H1 (cell line): Measurements from ENCODE around the gene GDPD4. TPM values are rescaled to one million over a fixed set of nuclear protein-coding genes. Genes with fewer than 3 reads are reported as not detected.

Source experiments
- CTCF ChIA-PET: fragments of 300-600 bp; sonication (Branson Sonifier 250); formaldehyde crosslinking; loops from one replicate; lab custom pipeline; 2021; ENCODE audit not compliant: partially characterized antibody; lab: Charles Lee
- POLR2A ChIA-PET: fragments of 300-600 bp; sonication (Branson Sonifier 250); formaldehyde crosslinking; loops from one replicate; lab custom pipeline; 2021; ENCODE audit warnings: inconsistent platforms; ENCODE audit not compliant: partially characterized antibody; lab: Charles Lee
- DNase-seq, 2 experiments: peaks; one replicate each; pipeline versions ENCODE4 v3.0.0 to v3.0.0-alpha.2; 2010 to 2022; ENCODE audit warnings: low spot score in 2 of 2, low read depth in 1 of 2, mixed read lengths in 1 of 2
- FAIRE-seq: peaks from 2 replicates; lab custom pipeline; 2011; peaks lifted over from hg19 to GRCh38; lab: Jason Lieb, UNC
- H2AFZ ChIP-seq: 2 replicates; pipeline ENCODE4 v1.8.1; 2012; ENCODE audit warnings: low read length, inconsistent platforms
- H2AK5ac ChIP-seq: 2 replicates; pipeline ENCODE4 v1.6.1; 2013; ENCODE audit warnings: low read depth, low read length
- H2BK120ac ChIP-seq: replicated peaks from 2 replicates; pipeline ENCODE3; 2013; ENCODE audit warnings: low read depth, low read length, inconsistent platforms
- H2BK12ac ChIP-seq: 2 replicates; pipeline ENCODE4 v1.6.1; 2013; ENCODE audit warnings: low read depth, low read length
- H2BK15ac ChIP-seq: 2 replicates; pipeline ENCODE4 v1.6.1; 2013; ENCODE audit warnings: low read length
- H2BK20ac ChIP-seq: 2 replicates; pipeline ENCODE4 v1.6.1; 2013; ENCODE audit warnings: low read length
- H2BK5ac ChIP-seq: 2 replicates; pipeline ENCODE4 v1.6.1; 2013; ENCODE audit warnings: low read depth, low read length
- H3K14ac ChIP-seq: 2 replicates; pipeline ENCODE4 v1.6.1; 2013; ENCODE audit warnings: inconsistent platforms; ENCODE audit not compliant: insufficient read length
- H3K18ac ChIP-seq: 2 replicates; pipeline ENCODE4 v1.6.1; 2013; ENCODE audit warnings: low read length; ENCODE audit errors: extremely low read depth
- H3K23ac ChIP-seq: 2 replicates; pipeline ENCODE4 v1.6.1; 2013; ENCODE audit warnings: inconsistent platforms; ENCODE audit not compliant: insufficient read length
- H3K23me2 ChIP-seq: 2 replicates; pipeline ENCODE4 v1.6.1; 2013; ENCODE audit warnings: low read depth, low read length
- H3K27ac ChIP-seq: 2 replicates; pipeline ENCODE4 v1.6.1; 2011; ENCODE audit warnings: low read depth, low read length, inconsistent platforms
- H3K27me3 ChIP-seq, 4 experiments: replicated peaks in 1 of 4; 1 replicate in 1 of 4; 2 replicates in 3 of 4; pipeline versions ENCODE4 v1.6.1 to v1.8.1; 2011 to 2013; ENCODE audit warnings: low read length in 3 of 4, mild to moderate bottlenecking in 3 of 4, inconsistent platforms in 2 of 4, mixed read lengths in 2 of 4, moderate library complexity in 1 of 4; ENCODE audit not compliant: control insufficient read depth in 3 of 4, insufficient read depth in 3 of 4; ENCODE audit errors: extremely low read depth in 1 of 4
- H3K36me3 ChIP-seq, 4 experiments: 2 replicates each; pipeline versions ENCODE4 v1.6.1 to v1.8.1; 2011 to 2013; ENCODE audit warnings: mild to moderate bottlenecking in 4 of 4, low read length in 3 of 4, moderate library complexity in 2 of 4, control low read depth in 1 of 4, inconsistent platforms in 1 of 4; ENCODE audit not compliant: insufficient read depth in 4 of 4, control insufficient read depth in 2 of 4
- H3K4ac ChIP-seq: replicated peaks from 2 replicates; pipeline ENCODE3; 2013; ENCODE audit warnings: low read length, low read depth, mixed read lengths, inconsistent platforms; ENCODE audit not compliant: insufficient read length
- H3K4me1 ChIP-seq, 4 experiments: replicated peaks in 1 of 4; 1 replicate in 1 of 4; 2 replicates in 3 of 4; pipeline versions ENCODE4 v1.6.1 to v1.8.1; 2011 to 2013; ENCODE audit warnings: low read length in 3 of 4, inconsistent platforms in 2 of 4, mixed read lengths in 1 of 4; ENCODE audit not compliant: insufficient read depth in 4 of 4, control insufficient read depth in 3 of 4
- H3K4me2 ChIP-seq, 2 experiments: 2 replicates each; pipeline versions ENCODE4 v1.6.1 to v1.8.1; 2011 to 2013; ENCODE audit warnings: low read depth in 2 of 2, low read length in 2 of 2, control low read depth in 1 of 2, inconsistent platforms in 1 of 2, mild to moderate bottlenecking in 1 of 2; ENCODE audit not compliant: insufficient read depth in 1 of 2
- H3K4me3 ChIP-seq, 4 experiments: fragments of 200-600, 300-600 bp in 1 of 4; sonication (generic), shearing (Covaris generic), sonication (Bioruptor Twin) in 1 of 4; 2 replicates each; pipeline versions ENCODE4 v1.5.1 to v1.8.1; 2011 to 2016; ENCODE audit warnings: low read length in 4 of 4, low read depth in 3 of 4, control low read depth in 2 of 4, inconsistent platforms in 2 of 4, mild to moderate bottlenecking in 2 of 4, mixed read lengths in 1 of 4, moderate library complexity in 1 of 4; ENCODE audit not compliant: insufficient read depth in 2 of 4; ENCODE audit errors: extremely low read depth in 1 of 4
- H3K56ac ChIP-seq: replicated peaks from 2 replicates; pipeline ENCODE3; 2013; ENCODE audit warnings: low read depth, mild to moderate bottlenecking, mixed read lengths, low read length, inconsistent platforms; ENCODE audit not compliant: insufficient read length
- H3K79me1 ChIP-seq: 2 replicates; pipeline ENCODE4 v1.6.1; 2013; ENCODE audit warnings: low read depth, low read length, control low read depth
- H3K79me2 ChIP-seq, 2 experiments: 2 replicates each; pipeline versions ENCODE4 v1.6.1 to v1.8.1; 2012 to 2013; ENCODE audit warnings: low read length in 2 of 2, mild to moderate bottlenecking in 2 of 2, inconsistent platforms in 1 of 2; ENCODE audit not compliant: insufficient read depth in 2 of 2, control insufficient read depth in 1 of 2
- H3K9ac ChIP-seq, 4 experiments: replicated peaks in 1 of 4; 1 replicate in 1 of 4; 2 replicates in 3 of 4; pipeline versions ENCODE4 v1.6.1 to v1.8.1; 2011 to 2013; ENCODE audit warnings: low read depth in 3 of 4, low read length in 3 of 4, control low read depth in 2 of 4, mild to moderate bottlenecking in 2 of 4, moderate library complexity in 2 of 4, inconsistent platforms in 1 of 4; ENCODE audit errors: extremely low read depth in 1 of 4
- H3K9me3 ChIP-seq, 2 experiments: 2 replicates each; pipeline versions ENCODE4 v1.6.1 to v1.8.1; 2012 to 2013; ENCODE audit warnings: mild to moderate bottlenecking in 2 of 2, moderate library complexity in 2 of 2, control low read depth in 1 of 2, inconsistent platforms in 1 of 2, low read depth in 1 of 2, low read length in 1 of 2, mixed read lengths in 1 of 2; ENCODE audit not compliant: insufficient read depth in 2 of 2
- H4K20me1 ChIP-seq, 2 experiments: replicated peaks in 1 of 2; 2 replicates each; pipeline versions ENCODE3 to v1.8.1; 2011 to 2013; ENCODE audit warnings: inconsistent platforms in 2 of 2, low read length in 2 of 2, mild to moderate bottlenecking in 1 of 2; ENCODE audit not compliant: insufficient read depth in 2 of 2, control insufficient read depth in 1 of 2
- H4K5ac ChIP-seq: 2 replicates; pipeline ENCODE4 v1.6.1; 2013; ENCODE audit warnings: low read length, low read depth, mixed read lengths, inconsistent platforms; ENCODE audit not compliant: insufficient read length
- H4K8ac ChIP-seq: 2 replicates; pipeline ENCODE4 v1.8.0; 2013; ENCODE audit warnings: mild to moderate bottlenecking, moderate library complexity, low read length, inconsistent platforms; ENCODE audit not compliant: insufficient read depth; ENCODE audit errors: extremely low read depth
- H4K91ac ChIP-seq: replicated peaks from 2 replicates; pipeline ENCODE3; 2013; ENCODE audit warnings: low read length, mixed read lengths, inconsistent platforms; ENCODE audit not compliant: insufficient read length
- GTF2F1 ChIP-seq: IDR thresholded peaks from 2 replicates; pipeline ENCODE4 v1.6.1; 2012; ENCODE audit warnings: low read depth, low read length, improper control_type of control experiment, borderline replicate concordance
- HDAC2 ChIP-seq, 2 experiments: fragments of 300-600 bp in 1 of 2; sonication (generic) in 1 of 2; IDR thresholded peaks; 2 replicates each; pipeline ENCODE4 v1.6.1; 2011 to 2012; ENCODE audit warnings: low read depth in 2 of 2, low read length in 2 of 2, mild to moderate bottlenecking in 2 of 2, moderate library complexity in 2 of 2, borderline replicate concordance in 1 of 2, inconsistent platforms in 1 of 2
- MAFK ChIP-seq: IDR thresholded peaks from 2 replicates; pipeline ENCODE4 v1.6.1; 2012; ENCODE audit warnings: low read depth, mild to moderate bottlenecking, improper control_type of control experiment, low read length
- POLR2A ChIP-seq, 2 experiments: IDR thresholded peaks; 1 replicate in 1 of 2; 2 replicates in 1 of 2; pipeline ENCODE4 v1.6.1; 2011; ENCODE audit warnings: low read depth in 2 of 2, low read length in 2 of 2, mild to moderate bottlenecking in 2 of 2; ENCODE audit errors: control extremely low read depth in 1 of 2
- RXRA ChIP-seq: IDR thresholded peaks from 2 replicates; pipeline ENCODE4 v1.6.1; 2011; ENCODE audit warnings: low read depth, mild to moderate bottlenecking, low read length, moderate library complexity; ENCODE audit not compliant: insufficient read depth
- TAF1 ChIP-seq: IDR thresholded peaks from 2 replicates; pipeline ENCODE4 v1.6.1; 2011; ENCODE audit warnings: mild to moderate bottlenecking, low read depth, low read length
- TCF12 ChIP-seq: IDR thresholded peaks from 2 replicates; pipeline ENCODE4 v1.6.1; 2011; ENCODE audit warnings: low read depth, mild to moderate bottlenecking, low read length
- WGBS, 2 experiments: shearing (Covaris generic) in 1 of 2; methylation state at CpG; one replicate each; pipeline versions ENCODE4 v1.1.6 to v1.1.7; 2013 to 2015; ENCODE audit warnings: low lambda C conversion rate in 2 of 2, mixed read lengths in 2 of 2, inconsistent platforms in 1 of 2, low coverage in 1 of 2, missing lambda C conversion rate in 1 of 2; ENCODE audit not compliant: insufficient replicate concordance in 2 of 2, insufficient coverage in 1 of 2, insufficient read length in 1 of 2; ENCODE audit errors: extremely low coverage in 1 of 2, missing lambda C conversion rate in 1 of 2; 5-methylcytosine and 5-hydroxymethylcytosine counted together
- polyA plus RNA-seq, 7 experiments: library from polyadenylated mRNA; depleted of rRNA in 3 of 7; stranded (reverse) in 5 of 7; unstranded in 2 of 7; fragments of >200 nt in 5 of 7; fragments of 200-250 nt in 2 of 7; gene quantifications; 1 replicate in 5 of 7; 2 replicates in 1 of 7; 4 replicates in 1 of 7; pipeline versions ENCODE4 v1.2.1 to v1.2.3, GENCODE V29; 2011 to 2013; ENCODE audit warnings: missing spikeins in 2 of 7, mixed read lengths in 2 of 7
- total RNA-seq: library from RNA; stranded (reverse); fragmentation: NEBNext Ultra II Directional; extraction: Animal tissue kit (Norgen Biotek cat#: 25700); gene quantifications from 2 replicates; pipeline ENCODE4 v1.2.1, GENCODE V29; 2021

GDPD4 gene
- total and polyA plus RNA-seq, 2 of the 8 experiments (the other 6 are each of a cell fraction or from before 2014, with no cell fraction given) = not detected

GRCh38 chr11:77289737-77290136 lies 11.7 kb downstream of the GDPD4 start:
- Histone ChIP-seq H4K8ac (no peak overlapping the region), H3K4me3 (no peak overlapping the region), H3K18ac (no peak overlapping the region), H3K56ac (no peak overlapping the region), H3K79me1 (no peaks in the 10 kb centered on the region), H3K4me1 (no peaks in the 10 kb centered on the region), H3K23me2 (no peaks in the 10 kb centered on the region; the same call in 1 of the 2 replicates), H3K14ac (no peak overlapping the region), H3K79me2 (no peaks in the 10 kb centered on the region), H3K4me2 (no peak overlapping the region), H3K36me3 (no peaks in the 10 kb centered on the region), H2BK120ac (no peak overlapping the region), H3K27me3 (no peaks in the 10 kb centered on the region), H3K27ac (no peak overlapping the region), H4K5ac (no peak overlapping the region), H3K9me3 (no peaks in the 10 kb centered on the region), H2AFZ (no peak overlapping the region), H4K20me1 (no peaks in the 10 kb centered on the region), H4K91ac (no peak overlapping the region), H3K9ac (no peak overlapping the region), H2BK20ac (no peak overlapping the region), H2AK5ac (no peak overlapping the region), H2BK15ac (no peak overlapping the region), H3K23ac (no peak overlapping the region), H2BK5ac (no peak overlapping the region), H2BK12ac (no peak overlapping the region), H3K4ac (no peak overlapping the region)
- FAIRE-seq (no peak), DNase-seq (no peak)
- TF ChIP-seq POLR2A (IDR thresholded peaks at IDR 0.05; ENCODE audit: control extremely low read depth in 1 of 2, low read depth in 2 of 2, low read length in 2 of 2) = no peak
- TF ChIP-seq MAFK = no peak
- TF ChIP-seq TAF1 = no peak
- TF ChIP-seq GTF2F1 = no peak
- TF ChIP-seq TCF12 = no peak
- TF ChIP-seq HDAC2 (IDR thresholded peaks at IDR 0.05; ENCODE audit: borderline replicate concordance in 1 of 2, low read depth in 2 of 2, low read length in 2 of 2) = no peak
- TF ChIP-seq RXRA = no peak
- POLR2A ChIA-PET = interaction anchor here (0.7 kb wide), 1 partner anchor 8 kb away, joined by 3 read pairs; no protein-coding TSS in a partner anchor
- WGBS, 2 experiments = 78% methylated on average over 4 of the region's 4 CpGs; no CpG with 5 or more reads in 1 of the 2 experiments
- CTCF ChIA-PET = no interaction called here
